GM23248 (cell line): ENCODE measurements around the gene TCF4.

Source experiments
- EZH2 ChIP-seq: fragments of 200-600 bp; sonication (generic); IDR thresholded peaks from 2 replicates; pipeline ENCODE4 v1.6.1; 2018; ENCODE audit warnings: antibody characterized with exemption, mild to moderate bottlenecking; ENCODE audit not compliant: insufficient read depth, poor library complexity, severe bottlenecking
- EZH2phosphoT487 ChIP-seq: fragments of 200-600 bp; sonication (generic); IDR thresholded peaks from 2 replicates; pipeline ENCODE4 v1.6.1; 2018; ENCODE audit warnings: antibody characterized with exemption, moderate library complexity, mild to moderate bottlenecking, low read depth; ENCODE audit not compliant: insufficient read depth

DNA sequence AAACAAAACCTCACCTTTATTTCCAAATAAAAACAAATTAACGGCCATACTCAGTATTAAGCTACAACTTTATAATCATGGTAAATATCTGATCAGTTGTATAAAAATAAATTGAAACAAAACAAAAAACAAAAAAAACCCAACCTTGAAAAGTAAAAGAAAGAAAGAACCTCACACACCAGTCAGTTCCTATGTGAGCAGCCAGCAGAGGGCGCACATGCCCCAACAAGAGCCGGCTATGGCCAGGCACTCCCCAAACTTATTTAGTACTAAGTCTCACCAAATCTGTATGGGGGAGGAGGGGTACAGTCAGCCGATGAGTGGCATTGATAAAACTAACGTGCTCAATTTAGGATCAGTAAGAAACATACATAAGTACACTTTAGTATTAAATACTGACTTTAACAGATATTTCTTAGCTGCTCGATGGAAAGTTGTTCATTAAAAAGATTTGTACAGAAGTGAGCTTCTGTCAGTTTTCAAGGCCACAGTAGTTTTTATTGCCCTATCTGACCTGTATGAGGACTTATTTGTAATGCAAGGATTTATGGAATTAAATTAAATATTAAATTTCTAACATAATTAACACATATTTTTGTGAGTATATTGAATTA lies 172.6 kb downstream of the TCF4 start:
- no peak for TF ChIP-seq EZH2phosphoT487
- no peak for TF ChIP-seq EZH2
